Measurements from ENCODE around the gene EPB41L4A. TPM values are rescaled to one million over a fixed set of nuclear protein-coding genes. Genes with fewer than 3 reads are reported as not detected.
A peak's percentile ranks its signal among the peaks of the same experiment; 100 is the strongest.

EPB41L4A gene
- total RNA-seq, 1 donor from 2014 or later, result 27.5 TPM

DNA sequence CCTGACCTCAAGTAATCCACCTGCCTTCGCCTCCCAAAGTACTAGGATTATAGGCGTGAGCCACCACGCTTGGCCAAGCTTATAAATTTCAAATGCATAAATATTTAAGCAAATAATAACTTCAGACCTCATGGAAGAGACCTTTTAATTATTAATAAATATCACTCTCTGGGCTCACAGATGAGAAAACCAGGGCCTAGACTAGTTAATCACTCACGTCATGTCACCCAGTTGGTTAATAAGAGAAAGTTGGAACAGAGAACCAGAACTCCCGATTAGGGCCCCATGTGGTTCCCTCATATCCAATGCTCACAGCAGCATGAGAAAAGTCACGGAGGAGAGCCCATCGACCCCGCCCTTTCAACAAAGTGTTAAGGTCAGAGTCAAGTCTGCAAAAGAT, 79.3 kb downstream of the EPB41L4A start:
- no peak overlapping the region for H3K27ac ChIP-seq
- H3K27me3 ChIP-seq, result no peaks in the 10 kb centered on the region
- H3K4me1 ChIP-seq, result peaks cover 32% of the 10 kb centered on the region
- H3K9me3 ChIP-seq, result no peaks in the 10 kb centered on the region
- intact Hi-C loops (cut with DNase I), result no loop called here
- TF ChIP-seq POLR2A (IDR thresholded peaks at IDR 0.05), result no peak
- TF ChIP-seq POLR2AphosphoS5 (IDR thresholded peaks at IDR 0.05; ENCODE audit: insufficient read depth in 1 of 2, low read depth in 1 of 2), result no peak
- no peak for TF ChIP-seq CTCF (IDR thresholded peaks at IDR 0.05)
- no peaks in the 10 kb centered on the region for H3K36me3 ChIP-seq
- DNase-seq (ENCODE audit: extremely low spot score in 2 of 2), result no peak
- H3K4me3 ChIP-seq, result no peak overlapping the region

DNA sequence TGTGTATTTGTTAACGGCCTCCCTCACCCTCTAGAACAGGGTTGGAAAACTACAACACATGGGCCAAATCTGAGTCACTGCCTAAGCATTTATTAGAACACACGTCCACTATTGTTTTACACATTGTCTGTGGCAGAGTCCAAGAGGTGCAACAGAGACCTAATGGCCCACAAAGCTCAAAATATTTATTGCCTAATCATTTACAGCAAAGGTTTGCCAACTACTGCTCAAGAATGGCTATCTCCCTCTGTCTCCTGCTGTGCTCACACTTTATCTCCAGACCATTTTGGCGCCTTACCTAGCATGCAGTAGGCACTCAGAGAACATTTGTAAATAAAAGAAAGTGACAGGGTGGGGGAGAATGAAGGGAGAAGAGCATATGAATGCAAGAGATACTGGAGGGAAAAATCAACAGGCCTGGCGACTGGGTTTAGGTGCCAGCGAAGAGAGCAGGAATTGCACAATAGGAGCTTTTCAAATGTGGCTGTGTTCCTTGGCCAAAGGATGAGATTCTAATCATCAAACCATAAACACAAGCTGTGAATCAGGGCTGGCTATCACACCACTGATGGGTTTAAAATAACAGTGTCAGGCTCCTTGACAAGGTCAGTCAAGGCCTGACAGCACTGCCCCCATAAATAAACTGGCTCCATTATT, 80.3 kb downstream of the EPB41L4A start:
- DNase-seq (ENCODE audit: extremely low spot score in 2 of 2), result no peak
- no peak for TF ChIP-seq CTCF (IDR thresholded peaks at IDR 0.05)
- TF ChIP-seq POLR2AphosphoS5 (IDR thresholded peaks at IDR 0.05; ENCODE audit: insufficient read depth in 1 of 2, low read depth in 1 of 2), result no peak
- TF ChIP-seq POLR2A (IDR thresholded peaks at IDR 0.05), result no peak
- H3K27ac ChIP-seq, result peak overlapping the region; percentile 53

GRCh38 chr5:112333331-112333781, 85.7 kb downstream of the EPB41L4A start:
- TF ChIP-seq POLR2A (IDR thresholded peaks at IDR 0.05), result no peak
- H3K9me3 ChIP-seq, result no peaks in the 10 kb centered on the region
- DNase-seq (ENCODE audit: extremely low spot score in 2 of 2), result no peak
- peaks cover 26% of the 10 kb centered on the region for H3K4me1 ChIP-seq
- H3K4me3 ChIP-seq, result no peak overlapping the region
- intact Hi-C loops (cut with DNase I), result no loop called here
- H3K36me3 ChIP-seq, result no peaks in the 10 kb centered on the region
- H3K27ac ChIP-seq, result no peak overlapping the region
- H3K27me3 ChIP-seq, result no peaks in the 10 kb centered on the region

More for the DNA sequence above, 80.3 kb downstream of the EPB41L4A start:
- H3K4me1 ChIP-seq, result peaks cover 32% of the 10 kb centered on the region
- no peaks in the 10 kb centered on the region for H3K36me3 ChIP-seq
- H3K9me3 ChIP-seq, result no peaks in the 10 kb centered on the region
- no peak overlapping the region for H3K4me3 ChIP-seq
- intact Hi-C loops (cut with DNase I), result no loop called here
- no peaks in the 10 kb centered on the region for H3K27me3 ChIP-seq

- intact Hi-C loops (cut with DNase I), result no loop called here
- Histone ChIP-seq H3K9me3 (no peaks in the 10 kb centered on the region), H3K36me3 (no peaks in the 10 kb centered on the region), H3K27ac (no peak overlapping the region), H3K4me3 (no peak overlapping the region), H3K27me3 (no peaks in the 10 kb centered on the region), H3K4me1 (peaks cover 13% of the 10 kb centered on the region)
- TF ChIP-seq POLR2AphosphoS5 (IDR thresholded peaks at IDR 0.05; ENCODE audit: insufficient read depth in 1 of 2, low read depth in 1 of 2) (no peak), POLR2A (IDR thresholded peaks at IDR 0.05) (no peak), CTCF (IDR thresholded peaks at IDR 0.05) (no peak)
- no peak for DNase-seq (ENCODE audit: extremely low spot score in 2 of 2)
These were observed 87.2 kb downstream of the EPB41L4A start for GRCh38 chr5:112331892-112332291.

- H3K27me3 ChIP-seq, result no peaks in the 10 kb centered on the region
These were observed 89.5 kb downstream of the EPB41L4A start for GRCh38 chr5:112329419-112330090.

More at GRCh38 chr5:112329419-112330090, 89.5 kb downstream of the EPB41L4A start:
- no peak overlapping the region for H3K27ac ChIP-seq
- H3K9me3 ChIP-seq, result no peaks in the 10 kb centered on the region
- intact Hi-C loops (cut with DNase I), result no loop called here
- TF ChIP-seq POLR2A (IDR thresholded peaks at IDR 0.05) (no peak), CTCF (IDR thresholded peaks at IDR 0.05) (no peak), POLR2AphosphoS5 (IDR thresholded peaks at IDR 0.05; ENCODE audit: insufficient read depth in 1 of 2, low read depth in 1 of 2) (no peak)
- peaks cover 13% of the 10 kb centered on the region for H3K4me1 ChIP-seq
- H3K36me3 ChIP-seq, result no peaks in the 10 kb centered on the region
- H3K4me3 ChIP-seq, result no peak overlapping the region
- no peak for DNase-seq (ENCODE audit: extremely low spot score in 2 of 2)
